HL-60 (cell line): Measurements from ENCODE around the gene LRP6.

Experiments used
- DNase-seq, 2 experiments: peaks; one replicate each; pipeline ENCODE4 v3.0.0-alpha.2; 2010 to 2020; ENCODE audit warnings: low read depth in 1 of 2, low spot score in 1 of 2
- H3K27ac ChIP-seq: fragments of 250-450 bp; sonication (Bioruptor Pico); replicated peaks from 2 replicates; pipeline ENCODE4 v1.5.1; 2020; ENCODE audit warnings: mild to moderate bottlenecking, moderate library complexity
- H3K27me3 ChIP-seq: fragments of 250-450 bp; sonication (Bioruptor Pico); 2 replicates; pipeline ENCODE4 v1.5.1; 2021; ENCODE audit warnings: mild to moderate bottlenecking, moderate library complexity; ENCODE audit not compliant: insufficient read depth, poor library complexity, severe bottlenecking
- H3K4me3 ChIP-seq: replicated peaks from 2 replicates; pipeline ENCODE4 v1.5.1; 2011; ENCODE audit warnings: mild to moderate bottlenecking, control low read depth, low read length; ENCODE audit not compliant: insufficient read depth
- GABPA ChIP-seq: IDR thresholded peaks from 2 replicates; pipeline ENCODE4 v1.6.1; 2012; ENCODE audit warnings: low read depth
- POLR2AphosphoS5 ChIP-seq: IDR thresholded peaks from 2 replicates; pipeline ENCODE4 v1.6.1; 2012; ENCODE audit warnings: low read depth
- SPI1 ChIP-seq: IDR thresholded peaks from 2 replicates; pipeline ENCODE4 v1.6.1; 2012; ENCODE audit warnings: low read depth, mild to moderate bottlenecking, borderline replicate concordance
- TF ChIP-seq, protein P1 (sequence below): IDR thresholded peaks from 2 replicates; pipeline ENCODE4 v1.6.1; 2012; ENCODE audit warnings: low read depth; ENCODE audit not compliant: insufficient replicate concordance
- TF ChIP-seq, protein P2 (sequence below): IDR thresholded peaks from one replicate; pipeline ENCODE4 v1.5.1; 2011; ENCODE audit warnings: low read length, control low read depth, inconsistent platforms; ENCODE audit not compliant: insufficient read depth

Gene LRP6

DNA sequence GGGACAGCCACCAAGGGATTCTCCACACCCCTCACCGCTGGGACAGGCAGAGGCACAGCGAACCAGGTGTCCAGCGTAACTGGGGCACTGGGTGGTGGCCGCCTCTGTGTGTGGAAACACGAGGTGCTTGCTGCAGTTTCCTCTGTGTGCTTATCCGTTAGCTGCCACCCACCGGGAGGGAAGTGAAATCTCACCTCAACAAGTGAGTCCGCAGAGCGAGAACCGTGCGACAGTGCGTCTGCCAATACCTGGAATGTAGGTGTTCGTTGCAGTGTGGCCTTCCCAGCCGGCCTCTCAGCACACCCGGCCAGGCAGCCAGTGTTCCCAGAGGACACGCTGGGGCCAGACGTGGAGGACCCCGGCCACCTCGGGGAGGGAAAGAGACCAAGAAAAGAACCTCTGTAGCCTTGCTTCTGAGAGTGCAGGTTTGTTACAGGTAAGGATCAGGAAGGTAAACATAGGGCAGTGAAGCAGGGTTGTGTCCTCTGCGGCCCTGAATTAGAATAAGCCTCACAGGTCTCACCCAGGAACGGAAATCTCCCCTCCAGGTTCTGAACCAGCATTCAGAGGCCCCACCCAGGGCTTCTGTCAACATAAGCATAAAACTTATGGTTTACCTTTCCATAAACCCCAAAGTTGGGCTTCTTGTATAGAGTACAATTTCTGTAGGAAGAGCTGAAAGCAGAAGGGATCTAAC lies 194.6 kb downstream of the LRP6 start:
- Histone ChIP-seq H3K27me3 (no peaks in the 10 kb centered on the region), H3K27ac (no peak overlapping the region), H3K4me3 (no peak overlapping the region)
- peak in 1 of 2 experiments; percentile 23 for DNase-seq
- TF ChIP-seq, protein P1, sequence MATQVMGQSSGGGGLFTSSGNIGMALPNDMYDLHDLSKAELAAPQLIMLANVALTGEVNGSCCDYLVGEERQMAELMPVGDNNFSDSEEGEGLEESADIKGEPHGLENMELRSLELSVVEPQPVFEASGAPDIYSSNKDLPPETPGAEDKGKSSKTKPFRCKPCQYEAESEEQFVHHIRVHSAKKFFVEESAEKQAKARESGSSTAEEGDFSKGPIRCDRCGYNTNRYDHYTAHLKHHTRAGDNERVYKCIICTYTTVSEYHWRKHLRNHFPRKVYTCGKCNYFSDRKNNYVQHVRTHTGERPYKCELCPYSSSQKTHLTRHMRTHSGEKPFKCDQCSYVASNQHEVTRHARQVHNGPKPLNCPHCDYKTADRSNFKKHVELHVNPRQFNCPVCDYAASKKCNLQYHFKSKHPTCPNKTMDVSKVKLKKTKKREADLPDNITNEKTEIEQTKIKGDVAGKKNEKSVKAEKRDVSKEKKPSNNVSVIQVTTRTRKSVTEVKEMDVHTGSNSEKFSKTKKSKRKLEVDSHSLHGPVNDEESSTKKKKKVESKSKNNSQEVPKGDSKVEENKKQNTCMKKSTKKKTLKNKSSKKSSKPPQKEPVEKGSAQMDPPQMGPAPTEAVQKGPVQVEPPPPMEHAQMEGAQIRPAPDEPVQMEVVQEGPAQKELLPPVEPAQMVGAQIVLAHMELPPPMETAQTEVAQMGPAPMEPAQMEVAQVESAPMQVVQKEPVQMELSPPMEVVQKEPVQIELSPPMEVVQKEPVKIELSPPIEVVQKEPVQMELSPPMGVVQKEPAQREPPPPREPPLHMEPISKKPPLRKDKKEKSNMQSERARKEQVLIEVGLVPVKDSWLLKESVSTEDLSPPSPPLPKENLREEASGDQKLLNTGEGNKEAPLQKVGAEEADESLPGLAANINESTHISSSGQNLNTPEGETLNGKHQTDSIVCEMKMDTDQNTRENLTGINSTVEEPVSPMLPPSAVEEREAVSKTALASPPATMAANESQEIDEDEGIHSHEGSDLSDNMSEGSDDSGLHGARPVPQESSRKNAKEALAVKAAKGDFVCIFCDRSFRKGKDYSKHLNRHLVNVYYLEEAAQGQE = no peak
- TF ChIP-seq, protein P2, sequence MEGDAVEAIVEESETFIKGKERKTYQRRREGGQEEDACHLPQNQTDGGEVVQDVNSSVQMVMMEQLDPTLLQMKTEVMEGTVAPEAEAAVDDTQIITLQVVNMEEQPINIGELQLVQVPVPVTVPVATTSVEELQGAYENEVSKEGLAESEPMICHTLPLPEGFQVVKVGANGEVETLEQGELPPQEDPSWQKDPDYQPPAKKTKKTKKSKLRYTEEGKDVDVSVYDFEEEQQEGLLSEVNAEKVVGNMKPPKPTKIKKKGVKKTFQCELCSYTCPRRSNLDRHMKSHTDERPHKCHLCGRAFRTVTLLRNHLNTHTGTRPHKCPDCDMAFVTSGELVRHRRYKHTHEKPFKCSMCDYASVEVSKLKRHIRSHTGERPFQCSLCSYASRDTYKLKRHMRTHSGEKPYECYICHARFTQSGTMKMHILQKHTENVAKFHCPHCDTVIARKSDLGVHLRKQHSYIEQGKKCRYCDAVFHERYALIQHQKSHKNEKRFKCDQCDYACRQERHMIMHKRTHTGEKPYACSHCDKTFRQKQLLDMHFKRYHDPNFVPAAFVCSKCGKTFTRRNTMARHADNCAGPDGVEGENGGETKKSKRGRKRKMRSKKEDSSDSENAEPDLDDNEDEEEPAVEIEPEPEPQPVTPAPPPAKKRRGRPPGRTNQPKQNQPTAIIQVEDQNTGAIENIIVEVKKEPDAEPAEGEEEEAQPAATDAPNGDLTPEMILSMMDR = no peak
- no peak for TF ChIP-seq SPI1
- no peak for TF ChIP-seq POLR2AphosphoS5
- no peak for TF ChIP-seq GABPA

DNA sequence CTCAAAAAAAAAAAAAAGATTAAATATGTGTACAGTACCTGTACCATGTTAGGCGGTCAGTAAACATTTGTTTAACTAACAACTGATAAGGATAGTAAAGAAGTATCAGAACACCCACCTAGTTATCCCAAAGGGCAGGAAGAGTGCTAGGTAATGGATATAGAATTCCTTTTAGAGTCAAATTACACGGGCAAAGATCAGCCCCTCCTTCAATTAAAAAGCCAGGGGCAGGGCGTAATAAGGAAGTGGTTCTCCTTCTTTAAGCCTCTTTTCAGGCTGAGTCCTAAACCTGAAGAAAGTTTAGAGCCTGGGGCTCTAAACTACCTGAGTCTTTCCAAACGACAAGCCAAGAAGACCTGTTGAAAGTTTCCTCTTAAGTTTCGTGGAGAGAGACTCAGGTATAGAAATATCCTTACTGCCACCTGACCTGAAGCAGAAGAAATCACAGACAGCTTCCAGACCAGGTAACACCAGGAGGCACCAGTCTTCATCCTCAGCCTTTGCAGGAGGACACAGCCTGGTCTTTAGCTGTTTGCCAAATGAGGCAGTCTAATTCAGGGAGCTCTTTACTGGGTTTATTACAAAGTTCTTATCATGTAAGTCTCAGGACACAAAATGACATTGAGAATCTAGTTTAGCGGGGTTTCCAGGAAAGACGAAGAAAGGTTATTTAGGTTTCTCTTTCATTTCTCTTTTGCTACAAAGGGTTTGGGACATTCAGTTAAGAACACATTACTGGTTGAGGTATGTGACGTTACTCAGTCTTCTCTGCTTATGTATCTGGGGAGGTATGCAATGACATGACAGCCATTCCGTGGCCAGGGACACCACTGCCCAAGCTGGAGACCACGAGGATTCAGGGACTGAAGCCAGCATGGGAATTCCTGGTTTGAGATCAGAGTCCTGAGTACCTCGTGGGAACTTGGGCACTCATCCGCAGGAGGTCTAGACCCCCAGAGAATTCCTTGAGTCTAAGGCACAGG lies 195.9 kb downstream of the LRP6 start, which contains the start of gene BCL2L14:
TSS of gene BCL2L14 (plus strand) at position 266 of the 983 bp plus-strand sequence. CDS start 8,367 bp downstream, outside the sequence.
- no peak within 1 kb of the TSS for H3K4me3 ChIP-seq

More for the DNA sequence above, 195.9 kb downstream of the LRP6 start, which contains the start of gene BCL2L14:
- TF ChIP-seq POLR2AphosphoS5 (no peak), SPI1 (0 out of 2 replicates have a peak, but pooled peaks have one; percentile 41), GABPA (no peak)
- TF ChIP-seq, protein P1 = no peak
- TF ChIP-seq, protein P2 = no peak
- Histone ChIP-seq H3K27me3 (no peaks in the 10 kb centered on the region), H3K27ac (no peak within 1 kb of the TSS)
- no peak for DNase-seq
